Suprapubic skin (tissue), 4 donors: ENCODE data around the gene ATP6AP2.

Experiments used
- CTCF ChIP-seq, 2 donors: fragments of 200-600 bp in 1 of 2; fragments of 450-650 bp in 1 of 2; sonication (generic) in 1 of 2; IDR thresholded peaks; one replicate each; pipeline ENCODE4 v1.5.1; 2016 to 2019; ENCODE audit warnings: antibody characterized with exemption in 2 of 2, mild to moderate bottlenecking in 1 of 2, moderate library complexity in 1 of 2
- POLR2A ChIP-seq, 2 donors: fragments of 450-650 bp; IDR thresholded peaks; one replicate each; pipeline ENCODE4 v1.6.1; 2017; ENCODE audit warnings: antibody characterized with exemption in 2 of 2, mild to moderate bottlenecking in 2 of 2, moderate library complexity in 2 of 2
- POLR2AphosphoS5 ChIP-seq, 3 donors: sonication (generic); formaldehyde crosslinking; IDR thresholded peaks; one replicate each; pipeline ENCODE4 v1.6.1; 2017; ENCODE audit warnings: antibody characterized with exemption in 3 of 3

GRCh38 chrX:40625294-40625693, 44.5 kb downstream of the ATP6AP2 start:
- TF ChIP-seq POLR2A (IDR thresholded peaks at IDR 0.05) = no peak
- no peak for TF ChIP-seq POLR2AphosphoS5 (IDR thresholded peaks at IDR 0.05)
- no peak for TF ChIP-seq CTCF (IDR thresholded peaks at IDR 0.05)
